ENCODE data around the gene FUT8.
"Not testable (repeated sequence)": the region's sequence is repeated elsewhere in the genome, so short reads cannot be mapped to it uniquely, and the experiment has no call there.

FUT8 gene

DNA sequence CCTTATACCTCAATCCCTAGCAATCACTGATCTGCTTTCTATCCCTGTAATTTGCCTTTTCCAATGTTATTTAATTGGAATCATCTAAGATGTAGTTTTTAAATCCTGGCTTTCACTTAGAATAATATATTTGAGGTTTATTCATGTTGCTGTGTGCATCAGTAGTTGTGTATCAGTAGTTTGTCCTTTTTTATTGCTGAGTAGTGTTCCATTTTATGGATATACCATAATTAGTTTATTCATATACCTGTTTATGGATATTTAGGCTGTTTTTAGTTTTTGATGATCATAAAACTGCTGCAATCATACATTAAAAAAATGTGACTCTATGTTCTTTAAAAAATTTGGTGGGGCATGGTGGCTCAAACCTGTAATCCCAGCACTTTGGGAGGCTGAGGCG, 43.7 kb downstream of the FUT8 start:
- DNase-seq: no peak

DNA sequence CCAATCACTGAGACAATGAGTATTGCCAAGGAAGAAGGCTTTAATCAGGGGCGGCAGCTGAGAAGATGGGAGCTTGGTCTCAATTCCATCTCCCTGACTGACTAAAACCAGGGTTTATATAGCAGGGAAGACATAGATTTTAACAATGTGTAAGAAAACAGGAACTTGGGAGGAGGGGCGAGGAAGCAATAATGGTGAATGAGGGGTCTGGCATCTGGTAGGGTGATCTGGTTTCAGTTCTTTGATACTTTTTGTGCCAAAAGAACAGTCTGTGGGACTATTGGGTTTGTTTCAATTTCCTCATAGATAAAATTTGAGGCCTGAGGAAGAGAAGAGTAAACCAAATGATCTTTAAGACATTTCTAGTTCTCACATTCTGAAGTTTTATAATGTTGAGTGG, 49.2 kb downstream of the FUT8 start:
- no peak for DNase-seq

DNA sequence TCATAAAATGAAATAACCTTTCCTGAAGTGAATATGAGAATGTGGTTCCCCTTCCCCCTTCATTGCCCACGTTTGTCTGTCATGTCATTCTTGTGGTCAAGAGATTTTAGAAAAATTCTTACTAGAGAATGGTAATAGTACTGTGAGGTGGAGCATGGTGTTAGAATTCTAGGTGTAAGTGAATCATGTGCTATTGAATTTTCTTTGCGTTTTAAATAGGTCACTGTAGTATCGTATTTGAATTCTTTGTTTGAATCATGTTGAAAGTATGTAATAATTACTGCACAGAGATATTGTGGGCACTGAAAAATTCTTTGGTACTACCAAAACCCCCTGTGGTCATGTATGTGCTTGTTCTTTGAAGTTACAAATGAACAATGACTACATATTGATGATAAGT, 49.9 kb downstream of the FUT8 start:
- DNase-seq: peak in 1 of 2 donors; percentile 19

DNA sequence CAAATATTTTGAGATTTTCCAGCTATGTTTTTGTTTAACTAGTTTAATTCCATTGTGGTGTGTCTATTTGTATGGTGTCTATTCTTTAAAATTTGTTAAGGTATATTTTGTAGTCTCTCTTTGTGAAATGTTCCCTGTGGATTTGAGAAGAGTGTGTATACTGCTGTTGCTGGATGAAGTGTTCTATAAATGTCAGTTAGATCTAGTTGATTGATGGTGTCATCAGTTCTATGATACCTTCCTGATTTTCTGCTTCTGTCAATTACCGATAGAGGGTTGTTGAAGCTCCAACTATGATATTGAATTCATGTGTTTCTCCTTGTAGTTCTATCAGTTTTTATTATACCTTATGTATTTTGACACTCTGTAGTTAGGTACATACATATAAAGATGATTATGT, 53.1 kb downstream of the FUT8 start:
- no peak for DNase-seq

DNA sequence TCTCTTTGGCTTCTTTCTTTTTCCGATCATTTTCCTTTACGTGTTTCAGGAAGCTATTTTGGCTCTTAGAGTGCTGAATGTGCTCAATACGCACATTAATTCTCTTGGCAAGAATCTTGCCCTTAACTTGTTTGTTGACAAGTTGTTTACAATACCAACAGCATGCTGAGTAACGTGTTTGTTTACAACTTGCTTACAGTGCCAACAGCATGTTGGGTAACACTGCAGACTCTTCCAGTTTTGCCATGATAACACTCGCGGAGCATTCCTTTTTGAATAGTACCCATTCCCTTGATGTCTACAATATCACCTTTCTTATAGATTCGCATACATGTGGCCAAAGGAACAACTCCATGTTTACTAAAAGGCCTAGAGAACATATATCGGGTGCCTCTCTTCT, 55.4 kb downstream of the FUT8 start:
- not testable (repeated sequence) for DNase-seq

DNA sequence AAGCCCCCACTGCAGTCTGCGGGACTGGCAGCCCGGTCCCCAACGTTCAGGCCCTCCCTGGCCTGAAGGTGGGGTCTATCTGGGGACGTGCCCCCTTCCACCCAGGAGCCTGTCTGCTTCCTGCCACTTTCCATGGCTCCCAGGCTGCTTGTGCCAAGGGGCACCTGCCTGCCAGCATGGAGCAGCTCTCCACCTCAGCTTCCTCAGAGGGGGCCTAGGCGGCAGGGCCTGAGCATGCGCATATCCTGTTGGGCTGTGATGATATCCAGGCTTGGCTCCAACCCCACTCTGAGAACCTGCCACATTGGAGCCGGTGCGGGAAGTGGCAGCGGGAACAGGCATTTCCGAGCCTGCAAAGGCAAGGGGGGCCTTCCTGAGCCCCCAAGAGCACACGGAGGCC, 57.4 kb downstream of the FUT8 start:
- no peak for DNase-seq

DNA sequence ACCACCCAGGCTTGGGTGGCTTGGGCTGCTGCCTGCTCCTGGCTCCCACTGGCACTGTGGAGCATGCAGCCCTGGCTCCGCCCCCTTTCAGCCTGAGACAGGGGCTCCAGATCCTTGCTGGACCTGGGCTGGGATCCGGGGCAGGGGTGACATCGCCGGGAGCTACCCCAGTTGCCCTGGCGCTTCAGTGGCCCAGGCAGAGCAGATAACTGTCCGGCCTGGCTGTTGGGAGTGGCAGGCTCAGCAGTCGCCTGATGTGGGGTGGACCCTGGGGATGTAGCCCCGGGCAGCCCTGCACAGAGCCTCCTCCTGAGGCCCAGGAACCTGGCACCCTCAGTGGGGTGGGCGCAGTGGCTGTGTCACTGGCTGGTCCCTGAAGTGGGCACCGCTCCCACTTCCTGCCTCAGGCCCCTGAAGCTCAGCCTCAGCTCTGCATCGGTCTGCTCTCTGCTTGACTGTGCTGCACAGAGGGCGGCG, 57.9 kb downstream of the FUT8 start:
- no peak for DNase-seq

DNA sequence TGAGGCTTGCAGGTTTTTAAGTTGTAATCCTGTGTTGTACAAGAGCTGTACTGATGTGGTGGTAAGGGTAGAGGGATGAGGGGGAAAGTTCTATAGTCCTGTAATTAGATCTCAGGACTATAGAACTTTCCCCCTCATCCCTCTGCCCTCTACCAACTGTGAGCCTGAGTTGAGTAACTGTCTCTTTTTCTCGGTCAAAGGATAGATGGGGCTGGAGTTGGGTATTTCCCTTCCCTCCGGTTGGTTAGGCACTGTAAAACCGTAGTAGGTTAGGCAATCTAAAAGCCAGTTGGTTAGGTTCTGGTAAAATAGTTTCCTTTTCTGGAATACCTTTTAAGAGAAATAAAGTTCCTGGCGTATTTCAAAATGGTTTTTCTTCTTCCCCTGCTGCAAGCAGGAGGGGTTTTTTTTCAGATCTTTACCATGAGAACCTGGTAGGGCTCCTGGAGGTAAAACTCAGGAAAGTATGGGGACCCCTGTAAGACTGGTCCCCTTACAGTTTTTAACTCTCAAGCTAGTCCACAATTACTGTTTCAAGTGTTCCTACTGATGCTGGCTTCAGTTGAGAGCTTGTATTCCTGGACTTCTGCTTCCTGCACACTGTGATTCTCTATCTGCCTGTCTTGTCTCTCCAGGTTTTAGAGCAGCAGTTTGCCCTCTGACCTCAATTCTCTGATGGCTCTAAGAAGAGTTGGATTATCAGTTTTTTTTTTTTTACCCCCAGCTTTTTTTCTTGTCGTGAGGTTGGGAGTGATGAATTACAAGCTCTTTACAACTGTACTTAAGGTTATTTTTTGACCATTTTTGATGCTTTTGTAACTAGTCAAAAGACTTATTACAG, 58.7 kb downstream of the FUT8 start:
- no peak for DNase-seq

DNA sequence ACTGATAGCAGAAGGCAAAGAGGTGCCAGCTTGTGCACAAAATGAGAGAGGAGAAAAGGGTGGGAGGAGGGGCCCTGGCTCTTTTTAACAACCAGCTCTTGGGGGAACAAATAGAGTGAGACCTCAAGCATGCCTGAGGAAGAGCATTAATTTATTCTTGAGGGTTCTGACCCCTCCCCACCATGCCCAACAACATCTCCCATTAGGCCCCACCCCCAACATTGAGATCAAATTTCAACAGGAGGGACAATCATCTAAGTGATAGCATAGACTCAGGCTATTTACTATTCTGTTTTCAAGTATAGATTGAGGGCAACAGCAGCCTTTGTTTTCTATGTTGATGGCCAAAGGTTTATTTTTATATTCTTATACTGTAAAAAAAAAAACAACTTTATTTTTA, 59.7 kb downstream of the FUT8 start:
- no peak for DNase-seq

DNA sequence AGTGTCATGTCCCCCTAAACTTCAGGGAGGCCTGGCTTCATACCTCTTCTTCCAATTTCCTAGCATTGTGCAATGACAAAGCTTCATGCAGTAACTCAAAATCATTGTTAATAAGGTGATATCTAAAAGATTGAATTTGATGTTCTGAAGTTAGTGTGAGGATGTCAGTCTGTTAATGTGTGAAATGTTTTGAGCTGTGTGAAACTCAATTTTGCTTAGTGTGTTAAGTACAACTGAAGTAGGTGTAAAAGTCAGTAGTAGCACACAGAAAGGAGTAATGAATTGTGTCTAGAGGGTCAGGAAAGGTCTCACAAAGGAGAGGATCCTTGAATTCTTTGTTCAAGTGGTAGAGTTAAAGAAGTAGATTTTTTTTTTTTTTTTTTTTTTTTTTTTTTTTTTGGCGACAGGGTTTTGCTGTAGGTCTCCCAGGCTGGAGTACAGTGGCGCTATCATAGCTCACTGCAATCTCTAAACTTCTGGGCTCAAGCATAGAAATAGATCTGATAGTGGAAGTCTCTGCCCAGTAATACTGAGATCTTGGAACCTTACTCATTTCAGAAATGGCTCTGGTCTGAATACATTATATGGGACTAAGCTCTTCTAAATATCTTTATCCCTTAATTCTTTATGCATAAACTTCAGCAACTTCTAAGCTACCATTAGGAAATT, 63.9 kb downstream of the FUT8 start:
- DNase-seq: no peak

DNA sequence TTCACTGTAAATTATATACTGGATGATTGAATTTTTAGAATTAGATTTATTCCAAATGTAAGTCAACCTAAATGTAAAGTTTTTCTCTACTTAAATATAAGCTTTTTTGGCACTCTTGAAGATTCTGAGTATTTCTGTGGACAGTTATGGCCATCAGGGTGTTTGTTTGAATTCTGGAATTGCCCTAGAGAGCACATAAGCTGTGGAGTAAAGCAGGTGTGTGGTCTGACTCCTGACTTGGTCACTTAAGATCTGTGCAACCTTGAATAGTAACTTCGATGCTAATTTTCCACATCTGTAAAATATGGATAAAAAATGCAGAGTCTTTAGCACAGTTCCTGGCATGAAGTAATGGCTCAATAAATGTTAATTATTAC, 64.4 kb downstream of the FUT8 start:
- no peak for DNase-seq

DNA sequence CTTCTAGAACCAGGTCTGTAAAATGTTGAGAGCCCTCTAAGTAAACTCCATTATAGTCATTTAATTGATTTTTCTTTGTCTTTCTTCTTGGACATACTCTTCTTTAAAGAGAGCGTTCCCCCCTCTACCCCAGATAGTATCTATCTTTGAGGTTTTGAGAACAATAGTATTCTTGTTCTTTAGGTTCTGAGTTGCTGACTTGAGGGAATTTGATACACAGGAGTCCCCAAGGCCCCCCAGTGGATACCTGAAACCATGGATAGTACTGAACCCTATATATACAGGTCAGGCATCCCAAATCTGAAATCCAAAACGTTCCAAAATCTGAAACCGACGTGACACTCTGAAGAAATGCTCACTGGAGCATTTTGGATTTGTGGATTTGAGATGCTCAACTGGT, 65.5 kb downstream of the FUT8 start:
- no peak for DNase-seq

DNA sequence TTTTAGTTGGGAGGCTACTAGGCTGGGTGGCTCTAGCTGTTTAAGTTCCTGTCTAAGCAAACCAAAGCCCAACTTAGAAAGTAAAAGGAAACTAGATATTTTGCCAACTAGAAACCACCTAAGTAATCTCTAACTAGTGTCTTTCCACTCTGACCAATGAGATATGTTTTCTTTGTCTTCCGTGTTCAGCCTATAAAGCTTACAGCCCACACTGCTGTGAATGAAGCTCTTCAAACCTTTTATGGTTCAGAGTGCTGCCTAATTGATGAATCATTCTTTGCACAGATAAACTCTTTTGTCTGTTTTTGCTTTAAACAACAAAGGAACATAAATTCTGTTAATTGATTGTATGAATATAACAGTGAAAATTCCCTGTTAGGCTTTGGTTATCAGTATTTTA, 66.1 kb downstream of the FUT8 start:
- DNase-seq: no peak

DNA sequence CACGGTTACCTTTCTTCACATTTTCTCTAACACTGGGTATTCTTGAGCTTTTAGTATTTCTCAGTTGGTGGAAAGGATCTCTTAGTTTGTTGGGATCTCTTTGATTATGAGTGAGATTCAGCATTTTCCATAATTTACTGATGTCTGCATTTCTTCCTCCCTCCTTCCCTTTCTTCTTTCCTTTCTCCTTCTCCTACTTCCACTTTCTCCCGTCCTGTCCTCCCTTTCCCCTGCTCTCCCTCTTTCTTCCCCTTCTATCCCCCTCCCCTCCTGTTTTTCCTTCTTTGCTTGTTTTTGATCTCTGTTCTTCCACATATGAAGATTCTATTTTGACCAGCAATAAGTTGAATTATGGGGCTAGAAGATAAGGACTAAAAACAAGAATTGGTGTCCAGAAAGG, 66.9 kb downstream of the FUT8 start:
- no peak for DNase-seq

DNA sequence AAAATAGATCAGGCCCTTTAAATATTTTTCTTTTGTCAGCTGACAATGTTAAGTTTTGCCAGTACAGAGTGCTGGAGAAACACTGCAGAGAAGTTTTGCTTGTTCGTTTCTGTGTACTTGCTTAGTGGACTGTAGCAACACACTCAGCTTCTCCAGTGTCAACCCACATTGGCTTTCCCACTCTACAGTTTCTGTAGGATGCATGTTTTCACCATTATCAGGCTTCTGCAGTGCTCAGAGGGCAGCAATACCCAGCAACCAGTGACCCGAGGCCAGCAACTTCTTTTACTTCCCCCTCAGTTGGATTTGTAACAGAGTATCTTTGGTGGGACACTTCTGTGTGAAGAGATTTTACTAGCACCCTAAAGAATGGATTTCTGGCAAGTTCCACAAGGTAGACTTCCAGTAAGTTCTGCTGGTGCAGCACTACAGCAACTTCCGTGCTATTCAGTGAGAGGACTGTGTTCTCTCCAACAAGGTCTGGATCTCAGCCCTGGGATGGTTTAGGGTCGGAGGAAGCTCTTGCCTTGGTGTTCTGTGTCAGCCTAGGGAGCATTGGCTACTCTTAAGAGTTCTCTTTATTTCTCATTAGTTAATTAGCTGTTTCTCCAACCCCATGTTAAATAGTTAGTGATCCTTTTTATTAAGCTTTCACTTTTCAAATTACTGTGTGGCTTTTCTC, 70.4 kb downstream of the FUT8 start:
- DNase-seq: no peak

DNA sequence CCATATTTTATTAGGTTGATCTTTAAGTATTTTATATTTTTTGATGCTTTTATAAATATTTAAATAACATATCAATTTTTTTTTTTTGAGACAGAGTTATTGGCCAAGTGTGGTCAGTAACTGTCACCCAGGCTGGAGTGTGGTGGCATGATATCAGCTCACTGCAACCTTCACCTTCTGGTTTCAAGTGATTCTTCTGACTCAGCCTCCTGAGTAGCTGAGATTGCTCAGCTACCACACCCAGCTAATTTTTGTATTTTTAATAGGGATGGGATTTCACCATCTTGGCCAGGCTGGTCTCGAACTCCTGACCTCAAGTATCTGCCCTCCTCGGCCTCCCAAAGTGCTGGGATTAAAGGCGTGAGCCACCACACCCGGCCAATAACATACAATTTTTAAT, 71.1 kb downstream of the FUT8 start:
- no peak for DNase-seq

DNA sequence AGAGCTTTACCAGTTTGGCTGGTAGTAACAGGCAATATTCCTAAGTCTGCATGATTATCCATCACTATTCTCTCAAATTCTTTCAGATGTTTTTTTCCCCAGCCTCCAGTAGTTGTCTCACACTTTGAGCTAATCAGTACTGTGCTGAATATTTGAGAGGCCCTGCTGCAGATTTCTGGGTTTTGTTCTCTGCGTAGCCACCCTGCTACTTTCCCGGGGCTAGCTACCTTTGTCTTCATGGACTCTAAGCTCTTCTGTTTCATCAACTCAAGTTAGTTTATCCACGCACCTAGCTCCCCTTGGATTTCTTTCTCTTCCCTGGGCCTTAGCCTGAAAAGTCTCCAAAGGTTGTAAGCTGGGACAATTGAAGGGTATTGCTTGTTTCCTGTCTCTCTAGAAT, 73.0 kb downstream of the FUT8 start:
- no peak for DNase-seq

DNA sequence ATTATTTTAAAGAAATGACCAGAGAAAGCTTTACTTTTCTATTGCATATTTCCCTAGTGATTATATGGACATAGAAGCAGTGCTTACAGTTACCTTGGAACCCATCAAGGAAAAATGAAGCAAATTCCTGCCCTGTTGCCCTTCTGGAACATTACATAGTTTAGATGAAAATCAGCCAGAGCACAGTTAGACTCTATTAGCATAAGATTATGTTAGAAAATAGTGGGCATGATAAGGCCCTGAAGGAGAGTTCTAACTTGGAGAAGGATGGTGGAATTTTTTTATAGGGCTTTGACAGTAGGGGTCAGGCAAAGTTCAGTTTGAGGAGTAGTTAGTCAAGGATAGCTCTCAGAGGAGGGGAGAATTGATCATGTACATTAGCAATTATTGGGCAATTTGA, 74.3 kb downstream of the FUT8 start:
- DNase-seq: no peak

DNA sequence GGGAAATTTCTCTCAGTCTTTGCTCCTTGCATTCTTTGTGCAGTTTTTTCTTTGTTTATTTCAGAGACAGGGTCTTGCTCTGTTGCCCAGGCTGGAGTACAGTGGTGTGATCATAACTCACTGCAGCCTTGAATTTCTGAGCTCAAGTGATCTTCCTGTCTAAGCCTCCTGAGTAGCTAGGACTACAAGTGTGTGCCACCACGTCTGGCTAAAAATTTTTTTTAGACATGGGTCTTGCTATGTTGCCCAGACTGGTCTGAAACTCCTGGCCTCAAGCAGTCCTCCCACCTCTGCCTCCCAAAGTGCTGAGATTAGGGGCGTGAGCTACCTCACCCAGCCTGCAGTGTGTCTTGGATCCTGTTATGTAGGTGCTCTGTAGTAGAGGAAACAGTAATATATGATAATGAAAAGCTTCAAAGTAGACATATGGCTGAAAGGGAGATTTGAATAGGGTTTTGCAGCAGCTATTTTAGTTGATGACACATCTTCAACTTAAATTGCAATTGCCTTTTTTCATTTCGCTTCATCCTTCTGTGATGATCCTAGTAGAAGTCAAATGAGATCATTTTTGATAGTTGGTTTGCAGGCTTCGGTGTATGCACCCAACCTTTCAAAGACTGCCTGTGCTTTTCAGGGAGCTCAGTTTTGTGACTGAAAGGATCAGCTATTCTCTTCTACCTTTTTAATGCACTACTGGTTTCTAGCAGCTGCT, 75.4 kb downstream of the FUT8 start:
- DNase-seq: no peak

DNA sequence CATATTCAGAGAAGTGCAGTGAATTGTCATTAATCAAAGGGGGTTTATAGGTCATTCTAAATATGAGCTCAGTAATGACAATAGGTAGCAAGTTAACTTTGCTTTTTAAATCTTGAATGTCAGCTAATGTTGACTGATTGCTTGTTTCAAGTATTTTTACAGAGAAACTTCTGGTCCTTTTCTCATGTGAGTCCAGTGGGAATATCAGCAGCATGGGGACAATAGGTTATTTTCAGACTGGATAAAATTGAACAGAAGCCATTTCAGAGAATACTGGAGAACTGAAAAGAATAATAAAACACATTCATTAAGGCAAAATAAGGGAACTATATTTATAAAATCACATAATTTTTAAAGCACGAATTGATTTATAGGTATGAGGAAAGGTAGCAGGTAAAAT, 78.7 kb downstream of the FUT8 start:
- DNase-seq: no peak

DNA sequence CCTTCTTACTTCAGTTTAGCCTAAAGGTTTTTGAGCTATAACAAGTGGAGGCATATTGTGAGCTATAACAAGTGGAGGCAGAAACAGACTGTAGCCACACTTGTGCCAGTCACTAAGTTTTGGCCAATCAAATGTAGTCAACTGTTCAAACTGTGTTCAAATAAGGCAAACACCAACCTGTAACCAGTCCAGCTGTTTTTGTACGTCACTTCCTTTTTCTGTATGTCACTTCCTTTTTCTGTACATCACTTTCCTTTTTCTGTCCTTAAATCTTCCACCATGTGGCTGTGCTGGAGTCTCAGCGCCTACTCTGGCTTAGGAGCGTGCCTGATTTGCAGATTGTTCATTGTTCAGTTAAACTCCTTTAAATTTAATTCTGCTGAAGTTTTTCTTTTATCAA, 79.7 kb downstream of the FUT8 start:
- DNase-seq: no peak

DNA sequence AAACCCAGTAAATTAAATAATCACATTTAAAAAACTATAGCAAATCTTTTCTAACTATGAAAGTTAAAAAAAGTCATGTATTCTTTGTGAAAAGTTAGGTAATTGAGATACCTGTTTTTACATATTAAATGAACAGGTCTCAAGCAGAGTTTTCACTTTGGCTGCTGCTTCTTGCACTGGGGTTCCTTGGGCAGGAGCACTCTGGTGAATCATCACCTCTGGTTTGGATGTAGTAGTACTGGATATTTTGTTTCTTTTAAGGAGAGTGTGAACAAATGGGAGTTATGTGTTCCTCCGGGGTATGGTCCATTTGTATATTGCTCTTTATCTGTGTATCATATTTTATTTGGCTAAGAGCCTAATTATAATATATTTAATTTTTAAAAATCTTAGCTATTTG, 82.7 kb downstream of the FUT8 start:
- no peak for DNase-seq
